Keratinocyte (primary cell): ENCODE measurements around the gene PLPP3. TPM values are rescaled to one million over a fixed set of nuclear protein-coding genes. Genes with fewer than 3 reads are reported as not detected.
A peak's percentile ranks its signal among the peaks of the same experiment; 100 is the strongest.

ENCODE experiments used
- DNase-seq: peaks from one replicate; pipeline ENCODE4 v3.0.0-alpha.2; 2011; ENCODE audit warnings: low read depth, missing footprints, low spot score
- FAIRE-seq: peaks from 2 replicates; lab custom pipeline; 2011; peaks lifted over from hg19 to GRCh38; lab: Jason Lieb, UNC
- H2AFZ ChIP-seq: 2 replicates; pipeline ENCODE4 v1.6.0; 2012; ENCODE audit warnings: low read length, control low read depth, inconsistent platforms; ENCODE audit not compliant: control insufficient read depth
- H3K27ac ChIP-seq: 2 replicates; pipeline ENCODE4 v1.5.1; 2011; ENCODE audit warnings: low read length; ENCODE audit not compliant: control insufficient read depth, insufficient read depth
- H3K27me3 ChIP-seq: 3 replicates; pipeline ENCODE4 v1.6.0; 2011; ENCODE audit warnings: low read length; ENCODE audit not compliant: control insufficient read depth, insufficient read depth; ENCODE audit errors: extremely low read depth
- H3K36me3 ChIP-seq, 2 experiments: 2 replicates in 1 of 2; 3 replicates in 1 of 2; pipeline ENCODE4 v1.5.1; 2011; ENCODE audit warnings: low read length in 2 of 2, mild to moderate bottlenecking in 1 of 2; ENCODE audit not compliant: control insufficient read depth in 2 of 2, insufficient read depth in 2 of 2; ENCODE audit errors: extremely low read depth in 1 of 2
- H3K4me1 ChIP-seq: 3 replicates; pipeline ENCODE4 v1.5.1; 2011; ENCODE audit warnings: low read length; ENCODE audit not compliant: control insufficient read depth, insufficient read depth; ENCODE audit errors: extremely low read depth
- H3K4me2 ChIP-seq: 3 replicates; pipeline ENCODE4 v1.6.0; 2011; ENCODE audit warnings: low read depth, low read length; ENCODE audit not compliant: control insufficient read depth, insufficient read depth; ENCODE audit errors: extremely low read depth
- H3K4me3 ChIP-seq, 3 experiments: fragments of 200-600 bp in 1 of 3; sonication (generic) in 1 of 3; 2 replicates in 2 of 3; 3 replicates in 1 of 3; pipeline ENCODE4 v1.5.1; 2011 to 2016; ENCODE audit warnings: low read length in 3 of 3, mild to moderate bottlenecking in 3 of 3, control low read depth in 2 of 3, inconsistent platforms in 1 of 3, low read depth in 1 of 3, mixed read lengths in 1 of 3, mixed run types in 1 of 3, moderate library complexity in 1 of 3; ENCODE audit not compliant: control insufficient read depth in 2 of 3, insufficient read depth in 2 of 3; ENCODE audit errors: extremely low read depth in 1 of 3
- H3K79me2 ChIP-seq: 2 replicates; pipeline ENCODE4 v1.6.0; 2012; ENCODE audit warnings: low read length; ENCODE audit not compliant: control insufficient read depth, insufficient read depth
- H3K9ac ChIP-seq: 3 replicates; pipeline ENCODE4 v1.6.0; 2011; ENCODE audit warnings: low read length; ENCODE audit not compliant: control insufficient read depth, insufficient read depth; ENCODE audit errors: extremely low read depth
- H3K9me1 ChIP-seq: 3 replicates; pipeline ENCODE4 v1.6.0; 2011; ENCODE audit warnings: low read length; ENCODE audit not compliant: control insufficient read depth, insufficient read depth; ENCODE audit errors: extremely low read depth
- H3K9me3 ChIP-seq: 2 replicates; pipeline ENCODE4 v1.5.1; 2012; ENCODE audit warnings: low read depth, low read length; ENCODE audit not compliant: control insufficient read depth
- H4K20me1 ChIP-seq: 3 replicates; pipeline ENCODE4 v1.6.0; 2011; ENCODE audit warnings: low read length; ENCODE audit not compliant: control insufficient read depth, insufficient read depth; ENCODE audit errors: extremely low read depth
- EZH2 ChIP-seq: IDR thresholded peaks from one replicate; pipeline ENCODE4 v1.6.1; 2012; ENCODE audit warnings: inconsistent platforms, mild to moderate bottlenecking, low read length, moderate library complexity
- dilution Hi-C: fragments of 300-500 bp; cut with MboI; formaldehyde crosslinking; loops from one replicate; pipeline ENCODE4 v1.7.0; 2020; ENCODE audit warnings: low sequenced_read_pairs; ENCODE audit not compliant: extremely low pct_ligation_motif_present
- polyA plus RNA-seq, 5 experiments: library from polyadenylated mRNA; depleted of rRNA in 3 of 5; stranded (reverse) in 3 of 5; stranded (forward) in 1 of 5; unstranded in 1 of 5; fragments of >200 nt; gene quantifications; 1 replicate in 1 of 5; 2 replicates in 3 of 5; 3 replicates in 1 of 5; pipeline versions ENCODE4 v1.2.1 to v1.2.3, GENCODE V29; 2011 to 2012; ENCODE audit warnings: missing spikeins in 2 of 5, low read depth in 1 of 5, low replicate concordance in 1 of 5
- TF ChIP-seq, protein P1 (sequence below), 3 experiments: IDR thresholded peaks in 1 of 3; conservative IDR thresholded peaks in 1 of 3; optimal IDR thresholded peaks in 1 of 3; 2 replicates in 2 of 3; 3 replicates in 1 of 3; pipeline versions ENCODE3 to v1.5.1; 2011; ENCODE audit warnings: low read length in 3 of 3, mild to moderate bottlenecking in 3 of 3, moderate library complexity in 2 of 3, control low read depth in 1 of 3, inconsistent platforms in 1 of 3; ENCODE audit not compliant: insufficient read depth in 2 of 3; ENCODE audit errors: extremely low read depth in 1 of 3

The PLPP3 gene
- polyA plus RNA-seq, 1 donor (not counting 4 experiments of a cell fraction or from before 2014, with no cell fraction given): 4.0 TPM

DNA sequence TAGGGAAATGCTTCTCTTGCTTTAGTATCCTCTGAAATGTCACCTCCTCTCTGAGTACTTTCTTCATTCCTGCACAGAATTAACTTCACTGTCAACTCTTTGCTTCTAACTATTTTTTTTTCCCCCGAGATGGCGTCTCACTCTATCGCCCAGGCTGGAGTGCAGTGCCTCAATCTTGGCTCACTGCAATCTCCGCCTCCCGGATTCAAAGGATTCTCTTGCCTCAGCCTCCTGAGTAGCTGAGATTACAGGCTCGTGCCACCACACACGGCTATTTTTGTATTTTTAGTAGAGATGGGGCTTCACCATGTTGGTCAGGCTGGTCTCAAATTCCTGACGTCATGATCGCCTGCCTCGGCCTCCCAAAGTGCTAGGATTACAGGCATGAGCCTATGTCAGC lies 1.4 kb upstream of the PLPP3 start:
- no peak overlapping the region for H3K27ac ChIP-seq
- dilution Hi-C loops: no loop called here
- no peak for FAIRE-seq

DNA sequence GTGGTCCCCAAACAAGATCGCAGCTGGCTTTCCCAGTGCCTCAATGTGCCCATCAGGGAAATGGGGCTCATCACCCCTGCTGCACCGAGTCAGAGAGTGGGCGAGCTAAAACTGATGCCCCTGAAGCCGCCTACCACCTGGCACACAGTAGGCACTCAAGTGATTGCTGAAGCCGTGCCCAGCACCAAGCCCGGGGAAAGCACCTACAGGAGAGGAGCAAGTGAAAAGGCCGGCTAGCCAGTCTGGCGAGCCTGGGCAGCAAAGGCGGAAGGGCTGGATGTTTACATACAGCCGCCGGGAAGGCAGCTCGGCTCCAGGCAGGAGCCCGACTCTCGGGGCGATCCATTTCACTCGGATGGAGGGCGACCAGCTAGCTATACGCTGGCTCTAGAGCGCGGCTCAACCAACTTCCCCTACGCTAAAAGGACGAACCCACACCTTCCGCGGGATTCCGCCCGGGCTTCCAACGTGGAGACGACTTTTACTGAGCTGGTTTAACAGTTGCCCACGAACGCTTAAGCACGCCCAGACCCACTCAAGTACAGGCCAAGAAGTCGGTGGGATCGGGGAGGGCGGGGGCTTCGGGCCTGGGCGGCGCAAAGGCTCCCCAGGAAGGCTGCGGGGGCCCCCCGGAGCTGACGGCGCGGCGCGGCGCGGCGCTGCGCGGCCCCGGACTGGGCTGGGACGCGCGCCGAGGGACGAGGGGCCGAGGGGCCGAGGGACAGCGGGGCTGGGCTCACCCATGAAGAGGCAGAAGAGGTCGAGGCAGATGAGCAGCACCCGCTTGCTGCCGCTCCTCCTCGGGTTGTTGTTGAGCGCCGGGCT lies 1.0 kb downstream of the PLPP3 start:
- Histone ChIP-seq H3K79me2 (no peaks in the 10 kb centered on the region), H3K36me3 (no peaks in the 10 kb centered on the region), H3K4me2 (peak overlapping the region; percentile 83), H3K27me3 (no peaks in the 10 kb centered on the region), H3K9me3 (no peaks in the 10 kb centered on the region), H4K20me1 (no peaks in the 10 kb centered on the region), H3K27ac (no peak overlapping the region), H3K9me1 (no peaks in the 10 kb centered on the region), H3K4me3 (peak overlapping the region; percentile 73 to 88 (median 80)), H3K4me1 (no peaks in the 10 kb centered on the region), H3K9ac (peak overlapping the region; percentile 67), H2AFZ (peak overlapping the region; percentile 94)
- dilution Hi-C loops: no loop called here
- no peak for DNase-seq
- no peak for FAIRE-seq
- TF ChIP-seq, protein P1, sequence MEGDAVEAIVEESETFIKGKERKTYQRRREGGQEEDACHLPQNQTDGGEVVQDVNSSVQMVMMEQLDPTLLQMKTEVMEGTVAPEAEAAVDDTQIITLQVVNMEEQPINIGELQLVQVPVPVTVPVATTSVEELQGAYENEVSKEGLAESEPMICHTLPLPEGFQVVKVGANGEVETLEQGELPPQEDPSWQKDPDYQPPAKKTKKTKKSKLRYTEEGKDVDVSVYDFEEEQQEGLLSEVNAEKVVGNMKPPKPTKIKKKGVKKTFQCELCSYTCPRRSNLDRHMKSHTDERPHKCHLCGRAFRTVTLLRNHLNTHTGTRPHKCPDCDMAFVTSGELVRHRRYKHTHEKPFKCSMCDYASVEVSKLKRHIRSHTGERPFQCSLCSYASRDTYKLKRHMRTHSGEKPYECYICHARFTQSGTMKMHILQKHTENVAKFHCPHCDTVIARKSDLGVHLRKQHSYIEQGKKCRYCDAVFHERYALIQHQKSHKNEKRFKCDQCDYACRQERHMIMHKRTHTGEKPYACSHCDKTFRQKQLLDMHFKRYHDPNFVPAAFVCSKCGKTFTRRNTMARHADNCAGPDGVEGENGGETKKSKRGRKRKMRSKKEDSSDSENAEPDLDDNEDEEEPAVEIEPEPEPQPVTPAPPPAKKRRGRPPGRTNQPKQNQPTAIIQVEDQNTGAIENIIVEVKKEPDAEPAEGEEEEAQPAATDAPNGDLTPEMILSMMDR (optimal IDR thresholded peaks at IDR 0.05 in 1 of 3, IDR thresholded peaks at IDR 0.05 in 1 of 3, conservative IDR thresholded peaks at IDR 0.05 in 1 of 3; ENCODE audit: extremely low read depth in 1 of 3, insufficient read depth in 2 of 3, low read length in 3 of 3): no peak
- TF ChIP-seq EZH2: no peak

More for the DNA sequence above, 1.4 kb upstream of the PLPP3 start:
- no peak overlapping the region for H2AFZ ChIP-seq
- H4K20me1 ChIP-seq: no peaks in the 10 kb centered on the region
- TF ChIP-seq, protein P1 (optimal IDR thresholded peaks at IDR 0.05 in 1 of 3, IDR thresholded peaks at IDR 0.05 in 1 of 3, conservative IDR thresholded peaks at IDR 0.05 in 1 of 3; ENCODE audit: extremely low read depth in 1 of 3, insufficient read depth in 2 of 3, low read length in 3 of 3): no peak
- TF ChIP-seq EZH2: no peak
- H3K9ac ChIP-seq: no peak overlapping the region
- no peaks in the 10 kb centered on the region for H3K79me2 ChIP-seq
- H3K27me3 ChIP-seq: no peaks in the 10 kb centered on the region
- DNase-seq: no peak
- no peaks in the 10 kb centered on the region for H3K36me3 ChIP-seq
- no peaks in the 10 kb centered on the region for H3K4me1 ChIP-seq
- no peak overlapping the region for H3K4me3 ChIP-seq
- H3K9me3 ChIP-seq: no peaks in the 10 kb centered on the region
- H3K9me1 ChIP-seq: no peaks in the 10 kb centered on the region
- H3K4me2 ChIP-seq: no peak overlapping the region
